ENCODE results near the gene CNTNAP2.

CNTNAP2 gene

DNA sequence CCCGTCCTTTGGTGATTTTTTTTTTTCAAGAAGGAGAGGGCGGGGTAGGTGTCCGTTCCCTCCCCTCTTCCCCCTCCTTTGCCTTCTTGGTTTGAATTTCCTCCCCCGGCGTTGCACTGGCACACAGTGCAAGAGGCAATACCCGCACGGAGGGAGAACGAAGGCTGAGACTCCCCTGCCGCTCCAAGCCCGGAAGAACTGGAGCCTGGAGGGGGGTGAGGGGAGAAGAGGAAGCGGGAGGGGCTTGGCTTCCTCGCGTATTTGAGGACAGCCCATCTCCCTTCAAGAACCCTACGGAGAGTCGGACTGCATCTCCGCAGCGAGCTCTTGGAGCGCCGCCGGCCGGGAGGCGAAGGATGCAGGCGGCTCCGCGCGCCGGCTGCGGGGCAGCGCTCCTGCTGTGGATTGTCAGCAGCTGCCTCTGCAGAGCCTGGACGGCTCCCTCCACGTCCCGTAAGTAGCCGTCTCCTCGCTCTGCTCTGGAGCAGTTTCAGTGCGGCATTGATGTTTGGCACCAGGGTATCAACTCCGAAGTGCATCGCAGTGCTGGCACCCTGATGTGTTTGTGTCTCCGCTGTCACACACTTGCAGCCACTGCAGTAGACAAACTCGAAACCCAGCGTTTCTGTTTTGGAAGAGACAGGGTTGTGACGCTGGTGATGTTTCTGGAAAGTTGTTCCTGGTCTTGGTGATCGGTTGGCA is at the start of gene CNTNAP2:
CNTNAP2 (plus strand) TSS at position 281 of the 702 bp plus-strand sequence; CDS start at position 357, 76 bp downstream.
- DNase-seq (ENCODE audit: low read depth), result no peak

DNA sequence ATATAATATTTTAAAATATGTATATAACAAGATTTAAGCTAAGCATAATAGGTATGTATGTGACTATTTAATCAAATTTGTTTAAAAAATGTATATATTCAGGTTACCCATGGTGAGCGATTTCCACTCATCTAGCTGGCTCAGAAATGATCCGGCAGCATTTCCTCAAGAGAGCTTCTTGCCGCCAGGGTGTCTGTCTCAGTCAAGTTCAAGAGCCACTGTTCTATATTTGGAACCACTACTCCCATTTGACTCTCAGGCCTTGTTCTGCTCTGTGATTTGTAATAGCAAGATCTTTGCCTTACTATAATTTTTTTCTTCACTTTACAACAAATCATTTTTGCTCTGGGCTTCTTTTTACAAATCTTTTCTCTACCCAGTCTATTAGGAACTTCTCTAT is 48.7 kb upstream of the CNTNAP2 start:
- DNase-seq (ENCODE audit: low read depth), result no peak

DNA sequence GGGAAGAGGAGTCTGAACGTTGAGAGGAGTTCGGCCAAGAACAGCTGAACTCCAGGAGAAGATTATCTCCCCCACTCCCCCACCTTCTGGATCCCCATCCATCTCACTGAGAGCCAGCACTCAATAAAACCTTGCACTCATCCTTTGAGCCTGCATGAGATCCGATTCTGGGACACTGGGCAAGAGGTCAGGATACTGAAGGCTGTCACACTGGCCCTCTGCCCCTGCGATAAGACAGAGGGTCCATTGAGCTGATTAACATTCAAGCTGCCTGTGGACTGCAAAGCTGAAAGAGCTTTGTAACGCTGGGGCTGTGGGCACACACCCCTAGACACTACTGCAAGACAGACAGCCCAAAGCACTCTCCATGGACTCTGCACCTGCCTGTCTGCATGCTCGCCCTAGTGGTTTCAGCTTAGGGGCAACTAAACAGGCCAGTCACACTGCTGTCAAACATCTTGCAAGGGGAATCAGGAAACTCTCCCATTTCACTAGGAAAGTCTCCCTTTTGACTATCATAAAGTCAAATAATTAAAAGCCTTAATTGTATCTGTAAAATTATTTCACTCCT is 42.3 kb upstream of the CNTNAP2 start:
- DNase-seq (ENCODE audit: low read depth), result no peak

DNA sequence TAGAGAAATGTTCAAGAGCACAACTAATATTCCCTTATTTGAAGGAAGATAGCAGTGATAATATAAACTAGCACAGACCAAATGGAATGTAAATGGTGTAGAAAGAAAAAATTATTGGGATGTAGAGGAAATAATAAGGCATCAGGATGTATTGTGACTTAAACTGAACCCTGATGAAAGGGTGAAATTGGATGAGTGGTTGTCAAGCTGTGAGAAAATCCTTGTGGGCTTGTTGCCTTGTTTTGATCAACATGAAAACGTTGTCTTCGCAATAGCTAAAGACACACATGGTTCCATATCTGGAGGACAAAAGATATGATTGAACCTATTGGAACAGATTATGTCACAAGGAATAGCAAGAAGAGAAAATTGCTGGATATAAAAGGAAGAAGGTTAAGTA is 40.3 kb upstream of the CNTNAP2 start:
- no peak for DNase-seq (ENCODE audit: low read depth)

DNA sequence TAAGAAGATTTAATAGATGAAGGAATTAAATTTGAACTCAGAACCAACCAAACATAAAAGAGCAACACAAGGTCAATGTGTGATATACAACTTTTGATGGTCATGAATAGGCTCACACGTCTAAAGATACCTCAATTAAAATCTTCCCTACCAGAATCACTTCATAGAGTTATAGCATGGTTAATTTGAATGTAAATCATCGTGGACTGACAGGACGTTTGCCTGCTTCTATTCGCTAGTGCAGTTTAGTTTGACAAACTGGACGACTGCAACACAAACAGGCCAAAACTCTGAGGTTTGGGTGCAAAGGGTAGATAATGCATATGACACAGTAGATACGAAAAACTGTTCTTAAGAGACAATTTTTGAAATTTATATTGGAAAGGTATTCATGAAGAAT is 32.5 kb upstream of the CNTNAP2 start:
- no peak for DNase-seq (ENCODE audit: low read depth)

DNA sequence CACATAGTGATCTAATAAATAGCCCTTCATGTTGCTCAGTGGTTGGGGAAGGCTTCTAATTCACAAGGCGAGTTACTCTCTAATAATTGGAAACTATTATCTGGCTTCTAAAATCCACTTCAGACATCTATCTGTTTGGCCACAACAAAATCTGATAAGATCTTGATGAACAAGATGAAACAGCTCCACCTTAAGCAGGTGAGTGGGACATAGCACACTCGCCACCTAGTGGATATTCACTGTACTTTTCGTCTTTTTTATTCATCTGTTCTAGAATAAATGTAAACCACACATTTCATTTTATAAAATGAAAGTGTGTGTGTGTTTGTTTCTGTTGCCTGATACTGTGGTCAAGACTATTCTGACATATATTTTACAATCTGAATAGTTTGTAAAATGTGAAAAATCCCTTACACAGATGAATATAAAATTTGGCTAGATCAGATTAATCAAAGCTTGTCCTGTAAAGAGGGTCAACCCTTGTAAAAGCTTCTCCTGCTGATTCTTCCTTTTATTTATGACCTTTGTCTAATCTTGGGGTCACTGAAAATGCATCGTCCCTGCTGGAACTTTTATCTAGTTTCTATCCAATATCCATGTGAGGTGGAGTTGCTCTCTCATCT is 26.5 kb upstream of the CNTNAP2 start:
- no peak for DNase-seq (ENCODE audit: low read depth)

DNA sequence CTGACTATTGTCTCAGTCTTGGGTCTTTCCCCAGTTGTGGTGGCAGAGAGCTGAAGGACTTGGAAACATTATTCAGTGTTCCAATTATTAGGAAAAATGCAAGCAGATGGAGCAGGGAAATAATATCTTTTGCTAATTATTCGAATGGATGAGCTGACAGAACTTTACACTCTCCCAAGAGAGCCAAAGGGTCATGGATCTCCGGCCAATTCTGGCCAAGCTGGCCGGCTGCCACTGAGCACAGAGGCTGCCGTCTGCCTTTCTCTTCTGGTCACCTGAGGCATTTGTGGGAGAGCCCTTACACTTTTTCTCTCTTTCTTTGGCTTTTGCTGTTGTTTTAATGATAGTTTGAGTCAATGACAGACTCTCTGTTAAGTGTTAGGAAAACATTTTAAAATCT is 22.2 kb upstream of the CNTNAP2 start:
- no peak for DNase-seq (ENCODE audit: low read depth)

DNA sequence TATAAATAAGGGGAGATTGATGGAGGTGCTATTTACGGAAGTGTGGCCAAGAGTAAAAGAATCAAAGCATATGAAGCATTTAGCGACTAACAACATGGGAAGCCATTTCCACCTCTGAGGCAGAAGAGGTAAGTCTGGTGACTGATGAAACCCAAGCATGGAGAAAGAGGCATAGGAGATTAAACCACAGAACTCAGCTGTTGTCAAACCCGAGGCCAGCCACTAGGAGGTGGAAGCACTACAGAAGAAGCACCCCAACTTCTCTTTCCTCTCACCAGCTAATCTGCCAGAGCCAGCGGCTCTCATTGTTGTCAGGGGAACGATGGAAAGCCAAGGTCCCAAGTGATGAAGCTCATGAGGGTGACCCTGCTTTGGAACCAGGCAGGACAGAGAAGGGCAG is 19.6 kb upstream of the CNTNAP2 start:
- no peak for DNase-seq (ENCODE audit: low read depth)

DNA sequence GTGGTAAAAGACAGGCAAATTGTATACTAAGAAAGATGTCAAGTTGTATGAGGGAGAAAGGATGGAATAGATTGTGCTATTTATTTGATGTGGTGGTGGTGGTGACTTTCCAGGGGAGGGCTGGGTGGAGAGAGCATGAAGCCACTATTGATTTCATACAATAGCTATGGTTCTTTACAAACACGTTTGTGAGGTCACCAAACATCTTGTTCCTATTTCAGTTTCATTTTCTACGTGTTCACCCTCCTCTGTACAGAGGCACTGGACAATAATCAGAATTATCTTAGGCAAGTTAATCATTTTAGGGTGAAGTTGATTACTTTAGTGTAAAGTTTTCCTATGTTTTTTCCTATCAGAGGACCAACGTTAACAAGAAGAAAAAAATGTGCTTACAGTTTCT is 10.3 kb upstream of the CNTNAP2 start:
- DNase-seq (ENCODE audit: low read depth), result no peak

DNA sequence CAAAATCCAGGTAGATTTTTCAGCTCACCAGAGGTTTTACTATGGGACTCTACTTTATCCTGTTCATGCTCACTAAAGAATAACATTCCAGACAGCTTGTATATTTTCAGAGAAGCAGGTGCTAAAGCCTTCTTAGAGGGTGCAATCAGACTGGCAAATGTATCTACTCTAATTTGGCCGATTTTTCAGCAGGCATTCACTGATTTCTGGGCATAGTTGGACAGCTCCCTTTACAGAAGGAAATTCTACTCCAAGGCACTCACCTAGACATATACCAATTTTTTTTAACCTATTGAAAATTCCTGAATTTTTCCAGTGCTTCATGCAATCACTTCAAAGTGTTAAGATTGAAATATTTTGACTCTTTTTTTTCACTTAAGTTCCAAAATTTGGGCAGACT is 3.8 kb upstream of the CNTNAP2 start:
- no peak for DNase-seq (ENCODE audit: low read depth)

DNA sequence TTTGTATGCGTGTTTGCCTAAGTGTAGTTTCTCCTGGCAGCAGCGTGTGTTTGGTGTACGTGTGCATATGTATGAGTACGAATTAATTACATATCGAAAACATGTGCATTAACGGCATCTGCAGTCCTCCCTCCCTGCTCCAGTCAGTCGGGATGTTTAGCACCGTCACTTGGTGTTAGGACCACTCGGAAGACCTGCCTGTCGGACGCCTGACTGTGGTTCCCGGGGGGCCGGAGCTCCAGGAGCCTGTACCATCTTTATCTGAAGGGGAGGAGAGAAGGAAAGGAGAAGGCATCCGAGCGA is 1.1 kb upstream of the CNTNAP2 start:
- DNase-seq (ENCODE audit: low read depth), result no peak

DNA sequence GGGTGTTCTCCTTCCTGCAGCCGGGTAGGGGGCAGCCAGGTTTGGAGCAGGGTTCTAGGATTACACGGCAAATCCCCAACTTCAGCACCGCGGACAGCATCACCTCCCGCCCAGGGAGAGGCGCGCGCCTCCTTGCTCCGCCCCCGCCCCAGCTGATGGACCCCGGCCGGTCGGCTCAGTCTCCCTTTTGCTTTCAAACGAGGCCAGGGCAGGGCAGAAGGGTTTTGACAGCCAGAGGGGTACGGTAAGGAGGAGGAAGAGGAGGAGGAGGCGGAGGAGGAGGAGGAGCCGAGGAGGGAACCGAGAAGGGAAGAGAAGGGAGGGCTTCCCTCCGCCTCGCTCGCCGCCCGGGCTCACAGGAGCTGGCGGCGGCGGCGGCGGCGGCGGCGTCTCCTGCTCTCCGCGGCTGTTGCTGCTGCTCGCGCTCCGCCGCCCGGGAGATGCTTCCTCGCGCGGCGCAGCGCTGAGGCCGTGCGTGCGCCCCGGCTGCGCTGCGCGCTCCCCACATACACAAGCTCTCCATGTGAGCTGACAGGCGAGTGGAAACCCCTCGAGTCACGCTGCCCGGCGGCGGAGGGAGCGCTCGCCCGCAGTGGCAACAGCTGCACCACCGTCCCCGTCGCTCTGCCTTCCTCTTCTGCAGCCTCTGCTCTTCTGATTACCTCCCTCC is 615 bp upstream of the CNTNAP2 start:
- DNase-seq (ENCODE audit: low read depth), result no peak

DNA sequence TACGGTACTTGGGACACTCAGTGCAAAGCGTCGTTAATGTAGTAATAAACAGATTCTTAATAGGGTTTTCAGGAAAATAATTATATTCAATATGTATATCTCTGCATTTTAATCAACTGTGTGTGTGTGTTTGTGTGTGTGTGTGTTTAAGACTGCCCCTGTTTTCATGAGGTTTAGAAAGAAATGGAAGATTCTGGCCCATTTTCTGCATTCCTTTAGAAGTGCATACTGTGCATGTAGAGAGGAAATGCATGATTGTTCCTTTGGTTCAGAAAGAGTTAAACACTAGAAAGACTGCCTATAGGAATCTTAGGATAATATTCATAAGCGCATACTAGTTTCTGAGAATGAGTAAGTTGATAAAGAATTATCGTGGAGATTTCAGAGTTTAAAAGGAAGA is 975 bp downstream of the CNTNAP2 start:
- no peak for DNase-seq (ENCODE audit: low read depth)

DNA sequence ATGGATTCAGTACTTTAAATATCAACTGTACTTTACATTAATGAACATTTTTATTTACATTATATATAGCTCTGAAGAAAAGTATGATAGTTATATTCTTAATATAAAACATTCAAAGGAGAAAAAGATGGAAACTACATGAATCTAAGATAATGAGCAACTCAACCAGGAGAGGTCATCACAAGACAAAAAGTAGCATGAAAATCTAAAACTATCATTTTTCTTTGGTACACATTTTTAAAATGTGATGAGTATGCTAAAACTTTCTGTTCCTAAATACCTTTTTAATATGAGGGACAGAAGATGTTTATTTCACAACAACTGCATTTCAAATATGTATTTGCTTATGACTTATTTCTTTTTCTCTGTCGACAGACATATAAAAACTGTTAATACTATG is 2.4 kb downstream of the CNTNAP2 start:
- no peak for DNase-seq (ENCODE audit: low read depth)

DNA sequence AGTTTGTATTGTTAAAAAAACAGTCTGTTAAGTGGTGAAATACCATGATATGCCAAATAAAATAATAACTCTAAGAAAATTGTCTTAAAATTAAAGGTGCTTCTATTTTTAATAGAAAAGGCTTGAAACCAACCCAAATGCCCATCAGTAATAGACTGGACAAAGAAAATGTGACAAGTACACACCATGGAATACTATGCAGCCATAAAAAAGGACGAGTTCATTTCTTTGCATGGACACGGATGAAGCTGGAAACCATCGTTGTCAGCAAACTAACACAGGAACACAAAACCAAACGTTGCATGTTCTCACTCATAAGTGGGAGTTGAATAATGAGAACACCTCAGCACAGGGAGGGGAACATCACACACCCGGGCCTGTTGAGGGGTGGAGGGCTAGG is 7.1 kb downstream of the CNTNAP2 start:
- DNase-seq (ENCODE audit: low read depth), result no peak

DNA sequence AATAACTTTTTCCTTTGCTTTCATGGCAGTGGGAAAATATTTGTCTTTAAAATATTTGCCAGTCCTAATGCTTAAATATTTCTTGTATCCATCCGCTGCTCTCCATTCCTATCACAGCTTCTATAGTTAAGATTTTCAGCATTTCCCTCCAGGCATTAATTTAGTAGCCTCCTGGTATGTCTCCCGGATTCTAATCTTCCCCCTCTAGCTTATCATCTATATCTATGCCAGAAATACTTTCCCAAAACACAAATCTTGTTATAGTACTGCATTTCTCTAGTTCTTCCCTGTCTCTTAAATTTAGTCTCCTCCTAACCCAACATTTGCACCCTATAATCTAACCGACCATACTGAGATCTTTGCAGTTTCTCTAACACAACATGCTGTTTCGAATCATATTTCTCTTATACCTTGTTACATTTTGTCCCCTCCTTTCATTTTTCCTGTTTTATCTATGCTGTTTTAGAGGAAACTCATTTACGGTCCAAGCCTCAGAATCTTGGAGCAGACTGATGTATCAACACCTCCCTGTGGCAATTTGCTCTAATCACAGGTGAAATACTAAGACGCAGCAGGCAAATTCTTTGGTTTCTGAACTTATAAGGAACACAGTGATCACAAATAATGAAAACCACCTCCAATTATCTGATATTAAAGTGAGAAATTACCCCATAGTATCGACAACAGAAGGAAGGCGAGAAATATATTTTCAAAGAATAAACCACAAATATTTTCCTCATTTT is 10.3 kb downstream of the CNTNAP2 start:
- DNase-seq (ENCODE audit: low read depth), result no peak

DNA sequence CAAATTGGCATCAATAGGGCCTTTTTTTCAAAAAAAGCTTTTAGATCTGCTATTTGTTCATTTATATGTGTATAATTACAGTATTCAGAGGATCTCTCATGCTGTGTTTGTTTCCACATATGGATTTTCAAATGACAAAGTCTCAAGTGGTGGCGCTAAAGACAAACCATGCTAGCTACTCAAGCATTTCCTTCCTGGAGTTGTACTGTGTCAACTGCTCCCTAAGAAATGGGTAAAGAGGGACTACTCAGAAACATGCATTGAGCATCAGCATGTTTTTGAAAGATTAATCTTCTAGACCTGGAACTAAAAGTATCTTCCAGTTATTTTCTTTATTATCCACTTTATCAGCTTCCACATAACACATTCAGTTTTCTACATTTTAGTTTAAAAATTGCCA is 12.7 kb downstream of the CNTNAP2 start:
- no peak for DNase-seq (ENCODE audit: low read depth)

DNA sequence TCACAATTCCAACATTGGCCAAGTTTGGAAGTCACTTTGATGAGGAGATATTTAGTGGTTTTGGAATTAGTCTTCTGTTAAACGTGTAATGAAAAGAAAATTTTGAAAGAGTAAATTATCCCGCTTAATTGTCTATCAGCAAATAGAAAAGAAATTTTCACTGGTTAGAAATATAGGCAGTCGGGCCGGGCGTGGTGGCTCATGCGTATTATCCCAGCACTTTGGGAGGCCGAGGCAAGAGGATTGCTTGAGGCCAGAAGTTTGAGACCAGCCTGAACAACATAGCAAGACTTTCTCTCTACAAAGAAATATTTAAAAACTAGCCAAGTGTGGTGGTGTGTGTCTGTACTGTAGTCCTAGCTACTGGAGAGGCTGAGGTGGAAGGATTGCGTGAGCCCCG is 13.4 kb downstream of the CNTNAP2 start:
- no peak for DNase-seq (ENCODE audit: low read depth)

DNA sequence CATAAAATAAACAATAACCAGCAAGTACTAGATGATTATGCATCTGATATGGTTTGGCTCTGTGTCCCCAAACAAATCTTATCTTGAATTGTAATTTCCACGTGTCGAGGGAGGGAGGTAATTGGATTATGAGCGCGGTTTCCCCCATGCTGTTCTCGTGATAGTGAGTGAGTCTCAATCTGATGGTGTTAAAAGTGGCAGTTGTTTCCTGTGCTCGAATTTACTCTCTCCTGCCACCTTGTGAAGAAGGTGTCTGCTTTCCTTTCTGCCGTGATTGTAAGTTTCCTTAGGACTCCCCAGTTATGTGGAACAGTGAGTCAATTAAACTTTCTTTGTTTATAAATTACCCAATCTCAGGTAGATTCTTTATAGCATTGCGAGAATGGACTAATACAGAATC is 15.1 kb downstream of the CNTNAP2 start:
- DNase-seq (ENCODE audit: low read depth), result no peak

DNA sequence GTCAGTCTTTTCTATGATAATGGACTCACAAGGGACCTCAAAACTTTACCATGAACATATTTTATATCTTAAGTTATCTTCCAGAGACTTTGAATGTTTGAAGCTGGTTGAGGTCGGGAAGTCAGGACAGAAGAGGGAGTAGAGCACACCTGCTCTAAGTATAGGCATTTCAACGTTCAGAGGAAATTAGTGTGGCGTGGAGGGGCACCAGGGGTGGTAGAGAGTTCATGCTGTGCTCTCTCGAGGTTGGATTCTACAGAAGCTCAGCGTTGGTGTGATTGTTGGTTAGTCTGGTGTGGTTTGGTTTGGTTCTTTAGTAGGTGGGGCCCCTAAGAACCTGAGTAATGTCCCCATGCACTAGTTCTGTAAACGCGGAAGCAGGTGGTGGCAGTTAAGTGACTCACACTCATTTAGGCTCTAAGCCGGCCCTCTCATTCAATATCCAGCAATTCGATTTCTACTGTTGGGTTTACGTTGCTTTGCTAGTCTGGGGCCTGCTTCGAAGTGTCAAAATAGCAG is 19.8 kb downstream of the CNTNAP2 start:
- DNase-seq (ENCODE audit: low read depth), result no peak

DNA sequence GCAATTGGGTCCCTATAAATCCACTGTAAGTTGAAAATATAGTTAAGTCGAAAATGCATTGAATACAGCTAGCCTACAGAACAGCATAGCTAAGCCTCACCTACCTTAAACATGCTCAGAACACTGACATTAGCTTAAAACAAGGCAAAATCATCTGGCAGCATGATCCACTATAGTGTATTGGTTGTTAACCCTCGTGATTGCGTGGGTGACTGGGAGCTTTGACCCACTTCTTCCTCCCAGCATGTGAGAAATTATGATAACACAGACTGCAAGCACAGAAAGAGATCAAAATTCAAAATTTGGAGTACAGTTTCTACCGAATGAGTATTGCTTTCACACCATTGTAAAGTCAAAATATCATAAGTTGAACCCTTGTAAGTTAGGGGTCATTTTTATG is 22.3 kb downstream of the CNTNAP2 start:
- DNase-seq (ENCODE audit: low read depth), result no peak

DNA sequence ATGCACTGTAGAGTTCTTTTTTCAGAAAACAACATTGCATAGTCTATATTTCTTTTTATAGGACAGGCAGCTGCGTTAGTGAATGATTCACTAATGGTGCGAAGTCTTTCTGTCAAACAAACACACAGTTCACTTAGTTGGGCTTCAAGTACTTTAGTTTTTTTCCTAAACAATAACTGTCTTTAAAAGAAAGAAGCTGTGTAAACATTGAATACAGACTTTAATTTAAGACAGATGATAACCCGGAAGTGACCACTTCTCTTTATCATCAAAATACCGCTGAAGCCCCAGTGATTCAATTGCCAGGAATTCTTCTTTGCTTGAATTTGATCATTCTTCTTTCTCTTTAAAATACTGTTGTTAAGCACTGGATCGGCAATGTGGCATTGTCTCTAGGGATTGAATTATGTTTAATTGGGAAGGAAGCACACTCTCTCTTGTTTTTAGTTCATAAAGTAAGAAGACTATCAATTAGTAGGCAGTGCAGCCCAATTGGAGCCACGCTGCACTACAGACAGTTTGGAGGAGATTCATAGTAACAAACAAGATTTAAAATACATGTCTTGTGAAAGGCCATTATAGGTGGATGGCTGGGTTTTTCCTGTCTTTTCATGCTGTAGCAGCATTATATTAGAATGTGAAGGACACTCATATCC is 30.4 kb downstream of the CNTNAP2 start:
- no peak for DNase-seq (ENCODE audit: low read depth)
